ENCODE results near the gene PDZK1.

GRCh38 chr1:145689922-145690321 is 17.2 kb downstream of the PDZK1 start:
- TF ChIP-seq, protein P1, sequence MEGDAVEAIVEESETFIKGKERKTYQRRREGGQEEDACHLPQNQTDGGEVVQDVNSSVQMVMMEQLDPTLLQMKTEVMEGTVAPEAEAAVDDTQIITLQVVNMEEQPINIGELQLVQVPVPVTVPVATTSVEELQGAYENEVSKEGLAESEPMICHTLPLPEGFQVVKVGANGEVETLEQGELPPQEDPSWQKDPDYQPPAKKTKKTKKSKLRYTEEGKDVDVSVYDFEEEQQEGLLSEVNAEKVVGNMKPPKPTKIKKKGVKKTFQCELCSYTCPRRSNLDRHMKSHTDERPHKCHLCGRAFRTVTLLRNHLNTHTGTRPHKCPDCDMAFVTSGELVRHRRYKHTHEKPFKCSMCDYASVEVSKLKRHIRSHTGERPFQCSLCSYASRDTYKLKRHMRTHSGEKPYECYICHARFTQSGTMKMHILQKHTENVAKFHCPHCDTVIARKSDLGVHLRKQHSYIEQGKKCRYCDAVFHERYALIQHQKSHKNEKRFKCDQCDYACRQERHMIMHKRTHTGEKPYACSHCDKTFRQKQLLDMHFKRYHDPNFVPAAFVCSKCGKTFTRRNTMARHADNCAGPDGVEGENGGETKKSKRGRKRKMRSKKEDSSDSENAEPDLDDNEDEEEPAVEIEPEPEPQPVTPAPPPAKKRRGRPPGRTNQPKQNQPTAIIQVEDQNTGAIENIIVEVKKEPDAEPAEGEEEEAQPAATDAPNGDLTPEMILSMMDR (conservative IDR thresholded peaks at IDR 0.05; ENCODE audit: low read depth, low read length), result no peak
- no peak for TF ChIP-seq EZH2phosphoT487 (IDR thresholded peaks at IDR 0.05; ENCODE audit: borderline replicate concordance, low read length)
